ENCODE measurements around the gene ARL13B. TPM values are rescaled to one million over a fixed set of nuclear protein-coding genes. Genes with fewer than 3 reads are reported as not detected.

ARL13B gene
- total RNA-seq, 1 donor from 2014 or later, result 14.6 TPM

GRCh38 chr3:93969997-93970396 is 10.0 kb upstream of the ARL13B start:
- H3K27ac Mint-ChIP-seq (ENCODE audit: unreplicated experiment), result no peak overlapping the region
- peaks cover 22% of the 10 kb centered on the region for H3K4me1 Mint-ChIP-seq (ENCODE audit: unreplicated experiment)
- no peaks in the 10 kb centered on the region for H3K36me3 Mint-ChIP-seq (ENCODE audit: unreplicated experiment)
- DNase-seq (ENCODE audit: extremely low spot score, unreplicated experiment), result no peak
- no peak for TF ChIP-seq CTCF (IDR thresholded peaks at IDR 0.05)
- H3K4me3 Mint-ChIP-seq (ENCODE audit: unreplicated experiment), result no peak overlapping the region
- no peaks in the 10 kb centered on the region for H3K27me3 Mint-ChIP-seq (ENCODE audit: unreplicated experiment)
- no peaks in the 10 kb centered on the region for H3K9me3 Mint-ChIP-seq (ENCODE audit: unreplicated experiment)

- H3K9me3 Mint-ChIP-seq (ENCODE audit: unreplicated experiment), result no peaks in the 10 kb centered on the region
- TF ChIP-seq CTCF (IDR thresholded peaks at IDR 0.05), result peak; percentile 14
- H3K4me1 Mint-ChIP-seq (ENCODE audit: unreplicated experiment), result peaks cover 22% of the 10 kb centered on the region
- peak within 1 kb of the TSS; percentile 93 for H3K27ac Mint-ChIP-seq (ENCODE audit: unreplicated experiment)
- peak; percentile 91 for DNase-seq (ENCODE audit: extremely low spot score, unreplicated experiment)
- peaks cover 4% of the 10 kb centered on the region for H3K27me3 Mint-ChIP-seq (ENCODE audit: unreplicated experiment)
- H3K36me3 Mint-ChIP-seq (ENCODE audit: unreplicated experiment), result no peaks in the 10 kb centered on the region
- H3K4me3 Mint-ChIP-seq (ENCODE audit: unreplicated experiment), result peak within 1 kb of the TSS; percentile 87
These were observed 6.5 kb upstream of the ARL13B start, which contains the start of gene PROS1 for GRCh38 chr3:93973131-93974126. Gene PROS1 (minus strand): TSS chr3:93973896. CDS start chr3:93973749, 147 bp downstream.

GRCh38 chr3:93981649-93982048 is 1.7 kb downstream of the ARL13B start:
- DNase-seq (ENCODE audit: extremely low spot score, unreplicated experiment), result no peak
- Mint-ChIP-seq H3K27ac (ENCODE audit: unreplicated experiment) (no peak overlapping the region), H3K27me3 (ENCODE audit: unreplicated experiment) (no peaks in the 10 kb centered on the region), H3K4me1 (ENCODE audit: unreplicated experiment) (peaks cover 22% of the 10 kb centered on the region), H3K9me3 (ENCODE audit: unreplicated experiment) (no peaks in the 10 kb centered on the region), H3K4me3 (ENCODE audit: unreplicated experiment) (peak overlapping the region; percentile 32), H3K36me3 (ENCODE audit: unreplicated experiment) (no peaks in the 10 kb centered on the region)
- no peak for TF ChIP-seq CTCF (IDR thresholded peaks at IDR 0.05)

GRCh38 chr3:93983408-93983807 is 3.5 kb downstream of the ARL13B start:
- H3K4me1 Mint-ChIP-seq (ENCODE audit: unreplicated experiment), result peaks cover 32% of the 10 kb centered on the region
- no peak overlapping the region for H3K4me3 Mint-ChIP-seq (ENCODE audit: unreplicated experiment)
- DNase-seq (ENCODE audit: extremely low spot score, unreplicated experiment), result no peak
- H3K27me3 Mint-ChIP-seq (ENCODE audit: unreplicated experiment), result no peaks in the 10 kb centered on the region
- TF ChIP-seq CTCF (IDR thresholded peaks at IDR 0.05), result no peak
- H3K27ac Mint-ChIP-seq (ENCODE audit: unreplicated experiment), result no peak overlapping the region
- H3K36me3 Mint-ChIP-seq (ENCODE audit: unreplicated experiment), result no peaks in the 10 kb centered on the region
- H3K9me3 Mint-ChIP-seq (ENCODE audit: unreplicated experiment), result no peaks in the 10 kb centered on the region

- DNase-seq (ENCODE audit: extremely low spot score, unreplicated experiment), result no peak
- Mint-ChIP-seq H3K4me1 (ENCODE audit: unreplicated experiment) (peaks cover 35% of the 10 kb centered on the region), H3K4me3 (ENCODE audit: unreplicated experiment) (no peak overlapping the region), H3K36me3 (ENCODE audit: unreplicated experiment) (no peaks in the 10 kb centered on the region), H3K27ac (ENCODE audit: unreplicated experiment) (no peak overlapping the region), H3K9me3 (ENCODE audit: unreplicated experiment) (no peaks in the 10 kb centered on the region), H3K27me3 (ENCODE audit: unreplicated experiment) (no peaks in the 10 kb centered on the region)
- no peak for TF ChIP-seq CTCF (IDR thresholded peaks at IDR 0.05)
These were observed 4.7 kb downstream of the ARL13B start for GRCh38 chr3:93984618-93985017.
